Fibroblast of villous mesenchyme (primary cell): Measurements from ENCODE around the gene PIP4K2B. TPM values are rescaled to one million over a fixed set of nuclear protein-coding genes. Genes with fewer than 3 reads are reported as not detected.

Experiments used
- DNase-seq: peaks from one replicate; pipeline ENCODE4 v3.0.0-alpha.2; 2010; ENCODE audit warnings: low read depth
- H3K4me3 ChIP-seq: 2 replicates; pipeline ENCODE4 v1.5.1; 2011; ENCODE audit warnings: low read depth, mild to moderate bottlenecking, low read length
- total RNA-seq: library from RNA; depleted of rRNA; stranded (reverse); fragments of >200 nt; gene quantifications from 2 replicates; pipeline ENCODE4 v1.2.3, GENCODE V29; 2012
- TF ChIP-seq, protein P1 (sequence below): IDR thresholded peaks from 2 replicates; pipeline ENCODE4 v1.5.1; 2012; ENCODE audit warnings: low read depth, mild to moderate bottlenecking, low read length; ENCODE audit not compliant: insufficient read depth

The PIP4K2B gene
- total RNA-seq, 1 donor: 68.7 TPM

DNA sequence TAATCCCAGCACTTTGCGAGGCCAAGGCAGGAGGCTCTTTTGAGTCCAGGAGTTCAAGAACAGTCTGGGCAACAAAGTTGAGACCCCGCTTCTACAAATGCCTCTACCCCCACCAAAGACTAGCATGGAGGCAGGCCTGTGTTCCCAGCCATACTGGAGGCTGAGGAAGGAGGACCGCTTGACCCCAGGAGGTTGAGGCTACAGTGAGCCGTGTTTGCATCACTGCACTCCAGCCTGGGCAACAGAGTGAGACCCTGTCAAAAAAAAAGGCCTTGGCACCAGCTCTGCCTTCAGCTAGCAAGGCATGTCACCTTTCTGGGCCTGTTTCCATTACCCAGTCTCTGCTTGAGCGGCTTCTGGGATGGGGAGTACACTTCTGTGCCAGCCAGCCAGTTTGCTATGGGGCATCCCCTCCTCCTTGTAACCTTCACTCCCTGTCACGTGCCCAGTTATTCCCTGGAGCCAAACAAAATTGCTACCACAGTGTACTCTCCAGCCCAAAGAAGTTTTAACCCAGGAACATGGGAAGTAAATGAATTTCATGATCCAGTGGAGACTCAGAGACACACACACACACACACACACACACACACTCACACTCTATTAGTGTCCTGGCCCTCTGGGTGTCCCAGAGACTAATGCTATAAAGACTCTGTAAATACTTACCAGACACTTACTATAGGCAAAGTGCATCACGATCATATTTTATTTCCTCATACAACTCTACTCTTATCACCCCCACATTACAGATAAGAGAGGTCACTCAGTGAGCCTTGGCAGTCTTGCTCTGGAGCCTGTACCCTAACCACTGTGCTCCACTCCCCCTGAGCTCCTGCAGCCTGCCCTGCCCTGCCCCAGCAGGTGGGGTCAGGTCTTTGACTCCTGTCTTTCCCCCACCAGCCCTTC lies 66.7 kb downstream of the PIP4K2B start:
- TF ChIP-seq, protein P1, sequence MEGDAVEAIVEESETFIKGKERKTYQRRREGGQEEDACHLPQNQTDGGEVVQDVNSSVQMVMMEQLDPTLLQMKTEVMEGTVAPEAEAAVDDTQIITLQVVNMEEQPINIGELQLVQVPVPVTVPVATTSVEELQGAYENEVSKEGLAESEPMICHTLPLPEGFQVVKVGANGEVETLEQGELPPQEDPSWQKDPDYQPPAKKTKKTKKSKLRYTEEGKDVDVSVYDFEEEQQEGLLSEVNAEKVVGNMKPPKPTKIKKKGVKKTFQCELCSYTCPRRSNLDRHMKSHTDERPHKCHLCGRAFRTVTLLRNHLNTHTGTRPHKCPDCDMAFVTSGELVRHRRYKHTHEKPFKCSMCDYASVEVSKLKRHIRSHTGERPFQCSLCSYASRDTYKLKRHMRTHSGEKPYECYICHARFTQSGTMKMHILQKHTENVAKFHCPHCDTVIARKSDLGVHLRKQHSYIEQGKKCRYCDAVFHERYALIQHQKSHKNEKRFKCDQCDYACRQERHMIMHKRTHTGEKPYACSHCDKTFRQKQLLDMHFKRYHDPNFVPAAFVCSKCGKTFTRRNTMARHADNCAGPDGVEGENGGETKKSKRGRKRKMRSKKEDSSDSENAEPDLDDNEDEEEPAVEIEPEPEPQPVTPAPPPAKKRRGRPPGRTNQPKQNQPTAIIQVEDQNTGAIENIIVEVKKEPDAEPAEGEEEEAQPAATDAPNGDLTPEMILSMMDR: no peak
- no peak overlapping the region for H3K4me3 ChIP-seq
- DNase-seq: no peak

DNA sequence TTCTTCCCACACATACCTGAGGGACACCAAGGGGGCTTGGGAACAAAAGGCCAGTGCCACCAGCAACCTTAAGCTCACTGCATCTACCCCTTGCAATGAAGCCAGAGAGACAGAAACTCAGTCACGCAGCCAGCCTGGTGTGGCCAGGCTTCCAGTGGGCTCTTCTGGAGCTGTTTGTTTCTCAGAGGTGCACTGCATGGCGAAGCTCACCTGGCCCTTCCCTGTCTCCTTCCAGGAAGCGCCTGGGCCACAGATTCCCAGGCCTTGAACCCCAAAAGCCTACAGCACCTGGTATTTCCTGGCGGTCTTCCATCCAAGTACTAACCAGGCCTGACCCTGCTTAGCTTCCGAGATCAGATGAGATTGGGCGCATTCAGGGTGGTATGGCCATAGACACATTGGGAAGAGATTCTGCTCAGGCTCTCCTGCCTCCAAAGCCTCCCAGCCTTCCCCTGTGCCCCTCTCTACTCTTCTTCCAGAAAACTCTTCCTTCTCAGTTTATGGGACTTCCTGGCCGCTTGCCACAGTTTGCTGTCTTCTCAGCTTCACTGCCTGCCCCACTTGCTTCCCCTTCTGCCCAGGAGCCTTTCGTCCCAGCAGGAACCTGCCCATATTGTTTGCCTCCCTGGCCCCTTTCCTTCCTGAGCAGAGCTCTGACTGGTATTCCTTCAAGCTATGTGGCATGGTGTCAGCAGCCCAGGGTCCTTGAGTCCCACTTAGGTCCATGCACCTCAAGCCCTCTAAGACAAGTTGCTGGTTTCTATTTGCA lies 67.6 kb downstream of the PIP4K2B start:
- DNase-seq: no peak
- no peak overlapping the region for H3K4me3 ChIP-seq
- TF ChIP-seq, protein P1: no peak

DNA sequence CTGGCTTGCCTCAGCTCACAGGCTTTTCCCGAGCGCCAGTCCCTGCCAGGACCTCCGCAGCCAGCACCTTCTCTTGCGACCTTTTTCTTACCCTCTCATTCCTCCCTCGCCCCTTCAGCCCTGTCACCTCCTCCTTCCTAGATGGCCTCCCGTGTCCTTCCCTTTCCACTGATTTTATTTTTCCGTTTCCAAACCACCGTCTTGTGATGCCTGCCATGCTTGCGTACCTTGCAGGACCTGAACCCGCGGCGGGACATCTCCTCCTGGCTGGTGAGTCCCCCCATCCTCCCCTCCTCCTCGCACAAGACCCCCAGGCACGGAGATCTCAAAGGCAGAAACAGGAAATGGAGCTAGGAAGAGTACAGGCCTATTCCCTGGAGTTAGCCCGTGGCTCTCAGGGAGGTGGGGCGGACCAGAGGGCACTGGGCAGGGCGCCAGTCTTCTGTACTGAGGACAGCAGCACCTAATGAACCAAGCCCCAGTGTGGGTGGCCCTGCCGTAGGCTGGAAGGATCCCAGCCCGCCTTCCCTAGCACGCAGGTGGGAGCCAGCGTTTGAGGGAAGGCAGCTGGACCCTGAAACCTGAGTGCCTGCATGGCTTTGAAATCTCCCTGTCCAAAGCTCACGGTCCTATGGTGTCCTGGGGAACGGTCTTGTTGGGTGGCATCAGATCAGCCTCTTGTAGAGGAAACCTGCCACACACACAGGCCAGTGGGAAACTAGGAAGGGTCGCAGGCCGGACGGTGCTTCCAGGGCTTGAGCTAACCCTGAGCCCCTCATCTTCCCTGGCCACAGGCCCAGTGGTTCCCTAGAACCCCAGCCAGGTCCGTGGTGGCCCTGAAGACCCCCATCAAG lies 68.6 kb downstream of the PIP4K2B start:
- DNase-seq: peak; percentile 76

DNA sequence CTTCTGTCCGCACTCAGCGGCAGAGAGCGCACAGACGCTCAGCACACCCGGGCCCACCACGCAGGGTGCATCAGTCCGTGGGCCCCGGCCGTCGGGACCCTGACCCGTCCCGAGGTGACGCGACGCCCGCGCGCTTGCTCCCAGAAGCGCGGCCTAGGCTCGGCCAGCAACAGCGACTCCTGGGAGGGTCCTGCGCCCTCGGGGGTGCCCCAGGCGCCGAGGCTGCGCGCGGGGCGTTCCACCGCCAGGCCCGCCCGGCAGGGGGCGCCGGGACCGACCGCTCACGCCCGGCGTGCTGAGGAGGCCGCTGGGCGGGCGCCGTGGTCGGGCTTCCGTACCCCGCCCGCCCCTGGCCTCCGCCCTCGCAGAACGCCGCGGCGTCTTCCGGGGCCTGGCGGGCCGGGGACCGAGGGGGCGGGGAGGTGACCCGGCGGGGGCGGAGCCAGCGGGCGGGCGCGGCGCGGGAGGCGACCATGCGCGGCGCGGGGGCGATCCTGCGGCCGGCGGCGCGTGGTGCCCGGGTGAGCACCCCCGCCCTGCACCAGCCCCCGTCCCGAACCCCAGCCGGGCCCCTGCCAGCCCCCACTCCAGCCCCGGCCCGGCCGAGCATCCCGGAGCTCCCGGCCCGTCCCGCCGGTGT lies 69.3 kb downstream of the PIP4K2B start, which contains the start of gene CISD3:
Gene CISD3 (plus strand): TSS at position 456 of the 640 bp plus-strand sequence. CDS start 18 bp downstream, at position 474.
- TF ChIP-seq, protein P1: peak; percentile 42
- DNase-seq: peak; percentile 83

More for the DNA sequence above, 68.6 kb downstream of the PIP4K2B start:
- TF ChIP-seq, protein P1: no peak
- H3K4me3 ChIP-seq: peak overlapping the region; percentile 81

DNA sequence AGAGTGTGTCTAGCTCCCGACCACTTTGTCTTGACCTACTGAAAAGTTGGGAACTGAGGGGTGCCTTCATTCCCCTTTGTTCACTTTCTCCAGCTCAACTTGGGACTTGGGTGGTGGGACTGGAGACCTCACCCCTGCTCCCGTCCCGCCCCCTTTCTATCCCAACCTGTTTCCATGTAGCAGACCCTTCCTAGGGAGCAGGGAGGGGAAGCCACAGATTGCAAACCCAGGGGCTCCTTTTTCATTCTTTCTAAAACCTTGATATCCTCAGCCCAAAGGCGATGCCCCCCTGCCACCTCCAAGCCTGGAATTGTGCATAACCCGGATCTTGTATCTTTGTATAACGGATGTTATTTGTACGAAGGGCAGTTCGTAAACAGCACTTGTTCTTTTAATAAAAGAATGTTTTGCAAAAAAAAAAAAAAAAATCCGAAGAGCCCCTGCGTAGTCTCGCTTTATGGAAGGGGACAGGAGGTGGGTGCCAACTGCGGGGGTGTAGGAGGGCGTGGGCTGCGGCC lies 69.9 kb downstream of the PIP4K2B start:
- TF ChIP-seq, protein P1: no peak
- H3K4me3 ChIP-seq: peak overlapping the region; percentile 52
- DNase-seq: no peak

More for the DNA sequence above, 69.3 kb downstream of the PIP4K2B start, which contains the start of gene CISD3:
- peak within 1 kb of the TSS; percentile 81 for H3K4me3 ChIP-seq
